ENCODE measurements around the gene DHX35.

- TF ChIP-seq, protein P1, sequence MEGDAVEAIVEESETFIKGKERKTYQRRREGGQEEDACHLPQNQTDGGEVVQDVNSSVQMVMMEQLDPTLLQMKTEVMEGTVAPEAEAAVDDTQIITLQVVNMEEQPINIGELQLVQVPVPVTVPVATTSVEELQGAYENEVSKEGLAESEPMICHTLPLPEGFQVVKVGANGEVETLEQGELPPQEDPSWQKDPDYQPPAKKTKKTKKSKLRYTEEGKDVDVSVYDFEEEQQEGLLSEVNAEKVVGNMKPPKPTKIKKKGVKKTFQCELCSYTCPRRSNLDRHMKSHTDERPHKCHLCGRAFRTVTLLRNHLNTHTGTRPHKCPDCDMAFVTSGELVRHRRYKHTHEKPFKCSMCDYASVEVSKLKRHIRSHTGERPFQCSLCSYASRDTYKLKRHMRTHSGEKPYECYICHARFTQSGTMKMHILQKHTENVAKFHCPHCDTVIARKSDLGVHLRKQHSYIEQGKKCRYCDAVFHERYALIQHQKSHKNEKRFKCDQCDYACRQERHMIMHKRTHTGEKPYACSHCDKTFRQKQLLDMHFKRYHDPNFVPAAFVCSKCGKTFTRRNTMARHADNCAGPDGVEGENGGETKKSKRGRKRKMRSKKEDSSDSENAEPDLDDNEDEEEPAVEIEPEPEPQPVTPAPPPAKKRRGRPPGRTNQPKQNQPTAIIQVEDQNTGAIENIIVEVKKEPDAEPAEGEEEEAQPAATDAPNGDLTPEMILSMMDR (tag by site-specific recombination; IDR thresholded peaks at IDR 0.05): no peak
- no peak for TF ChIP-seq ZNF274 (IDR thresholded peaks at IDR 0.05; ENCODE audit: low read length)
- TF ChIP-seq ZNF274 (tag by site-specific recombination; IDR thresholded peaks at IDR 0.05; ENCODE audit: borderline replicate concordance): no peak
- TF ChIP-seq TRIM28 (IDR thresholded peaks at IDR 0.05; ENCODE audit: borderline replicate concordance, low read length): no peak
- no peak for TF ChIP-seq TCF7L2 (IDR thresholded peaks at IDR 0.05; ENCODE audit: borderline replicate concordance, low read depth, low read length)
- TF ChIP-seq ZNF530 (tag by site-specific recombination; IDR thresholded peaks at IDR 0.05; ENCODE audit: low read depth): no peak
- TF ChIP-seq ZNF138 (tag by site-specific recombination; IDR thresholded peaks at IDR 0.05; ENCODE audit: borderline replicate concordance): no peak
Observed at GRCh38 chr20:39072132-39072531, 110.0 kb downstream of the DHX35 start.

All from HEK293 (cell line).